NCI-H1694 (cell line): ENCODE measurements around the gene ABCF2.

Source experiments
- DNase-seq: peaks from one replicate; lab custom pipeline; 2025; lab: John Stamatoyannopoulos, UW

The ABCF2 gene

DNA sequence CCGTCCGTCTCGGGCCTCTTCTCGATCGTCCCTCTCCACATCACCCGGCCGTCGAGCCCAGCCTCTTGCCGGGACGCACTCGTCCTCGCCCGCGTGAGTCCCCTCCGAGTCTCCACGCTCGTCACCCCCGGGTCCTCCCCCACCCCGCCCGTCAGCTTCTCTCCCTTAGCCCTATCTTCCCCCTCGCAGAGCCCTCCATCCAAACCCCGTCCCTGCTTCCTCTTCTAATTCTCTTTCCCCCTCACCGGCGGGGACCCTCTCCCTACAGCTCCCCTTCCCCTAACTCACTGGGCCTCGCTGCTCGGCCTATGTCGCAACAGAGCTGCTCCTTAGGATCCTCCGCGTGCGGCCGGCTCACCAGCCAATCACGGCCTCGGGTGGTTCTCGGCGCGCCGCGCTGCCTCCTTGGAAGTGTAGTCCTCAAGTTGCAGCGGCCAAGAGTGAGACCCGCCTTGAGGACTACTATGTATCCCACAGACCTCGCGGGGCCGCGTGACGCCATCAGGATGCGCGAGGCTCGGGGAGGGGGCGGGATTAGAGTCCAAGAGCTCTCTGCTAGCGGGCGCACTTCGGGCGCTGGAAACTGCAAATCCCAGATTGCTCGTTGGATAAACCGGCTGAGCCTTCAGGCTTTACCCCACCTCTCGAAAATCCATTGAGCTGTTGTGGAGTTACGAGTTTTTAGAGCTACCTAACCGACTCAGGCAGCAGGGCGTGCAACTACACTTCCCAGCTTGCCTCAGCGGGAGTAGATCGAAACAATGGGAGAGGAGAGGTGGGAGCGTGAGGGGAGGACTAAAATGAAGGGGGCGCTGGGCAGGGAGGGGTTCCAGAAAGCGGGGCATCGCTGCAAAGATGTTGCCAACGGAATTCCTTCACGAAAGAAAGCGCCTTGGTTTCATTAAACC lies at the start of gene ABCF2:
Gene ABCF2, minus strand, starts transcription at position 331 of the 908 bp plus-strand sequence. CDS start 747 bp downstream, outside the sequence.
- peak; percentile 98 for DNase-seq

DNA sequence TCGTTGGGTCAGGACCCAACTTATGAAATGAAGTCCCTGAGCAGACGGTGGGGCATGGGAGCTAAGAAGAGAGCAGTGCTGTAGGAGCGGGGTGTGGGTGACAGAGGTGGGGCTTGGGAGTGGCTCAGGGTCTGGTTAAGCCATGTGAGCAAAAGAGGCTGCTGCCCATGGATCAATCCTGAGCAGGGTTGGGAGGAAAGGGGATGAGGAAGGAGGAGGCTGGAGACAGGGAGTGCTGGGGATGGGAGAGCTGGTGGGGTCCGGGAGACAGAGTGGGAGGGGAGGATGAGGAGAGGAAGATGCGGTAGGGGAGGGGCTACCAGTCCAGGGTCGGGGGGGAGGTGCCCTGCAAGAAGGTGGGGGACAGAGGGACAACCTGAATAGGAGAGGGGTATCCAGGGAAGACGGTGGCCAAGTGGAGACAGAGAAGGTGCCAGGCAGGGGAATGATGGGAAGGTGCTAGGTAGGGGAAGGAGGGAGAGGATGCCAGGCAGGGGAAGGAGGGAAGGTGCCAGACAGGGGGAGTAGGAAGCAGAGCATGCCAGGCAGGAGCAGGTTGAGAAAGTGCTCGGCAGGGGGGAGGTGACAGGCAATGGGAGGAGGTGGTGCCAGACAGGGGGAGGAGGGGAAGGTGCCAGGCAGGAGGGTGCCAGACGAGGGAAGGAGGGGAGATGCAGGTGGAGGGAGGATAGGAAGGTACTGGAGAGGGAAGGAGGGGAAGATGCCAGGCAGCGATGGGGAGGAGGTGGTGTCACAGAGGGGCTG lies 49.0 kb upstream of the ABCF2 start:
- no peak for DNase-seq

DNA sequence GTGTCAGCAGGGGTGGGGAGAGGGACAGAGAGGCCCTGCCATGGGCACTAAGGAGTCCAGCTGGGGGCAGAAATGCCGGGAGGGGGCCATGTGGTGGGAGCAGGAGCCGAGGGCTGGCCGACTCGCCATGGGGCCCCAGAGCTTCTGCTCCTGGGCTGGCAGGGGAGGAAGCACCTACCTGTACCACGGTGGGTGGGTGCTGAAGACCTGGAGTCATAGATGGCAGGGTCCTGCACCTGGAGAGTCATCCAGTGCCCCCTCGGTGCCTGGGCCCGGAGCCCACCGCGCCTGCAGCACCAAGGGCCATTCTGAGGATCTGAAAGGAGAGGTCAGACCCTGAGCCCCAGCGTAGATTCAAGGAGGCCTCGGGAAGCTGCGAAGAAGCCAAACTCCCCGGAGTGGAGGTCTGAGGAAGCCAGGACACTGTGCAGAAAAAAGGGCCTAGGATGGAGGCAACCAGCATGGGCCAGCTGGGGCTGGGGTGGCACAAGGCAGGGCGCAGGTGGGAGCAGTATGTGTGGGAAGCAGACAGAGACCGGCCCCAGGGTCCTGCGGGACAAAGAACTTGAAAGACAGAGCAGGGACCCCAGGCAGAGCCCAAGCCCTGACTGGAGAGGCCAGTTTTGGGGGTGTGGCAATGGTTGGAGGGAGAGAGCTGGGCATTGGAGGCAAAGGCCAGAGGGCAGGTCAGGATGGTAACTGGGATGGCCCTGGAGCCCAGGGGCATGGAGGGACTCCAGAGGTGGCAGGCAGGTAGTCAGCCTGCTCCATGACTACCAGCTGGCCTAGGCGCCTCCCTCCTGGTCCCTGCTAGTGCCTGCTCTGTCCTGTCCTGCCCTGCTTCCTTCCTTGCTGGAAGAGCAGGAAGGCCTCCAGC lies 48.2 kb upstream of the ABCF2 start:
- no peak for DNase-seq

DNA sequence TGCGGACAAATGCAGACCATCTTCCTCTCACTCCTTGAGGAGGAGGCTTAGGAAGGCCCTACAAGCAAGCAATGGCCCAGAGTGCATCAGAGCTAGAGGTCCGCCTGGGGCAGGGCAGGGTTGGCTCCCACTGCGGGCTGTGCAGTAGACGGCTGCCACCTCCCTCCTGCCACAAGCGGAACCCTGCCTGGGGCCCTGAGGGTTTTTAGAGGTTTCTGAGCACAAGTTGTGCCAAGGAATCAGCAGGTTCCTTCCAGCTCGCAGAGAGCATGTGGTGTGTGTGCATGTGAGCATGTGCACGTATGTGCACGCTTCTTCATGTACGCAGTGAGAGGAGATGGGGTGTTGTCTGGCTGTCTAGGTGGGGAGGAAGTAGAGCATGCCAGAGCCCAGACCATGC lies 47.4 kb upstream of the ABCF2 start:
- no peak for DNase-seq

DNA sequence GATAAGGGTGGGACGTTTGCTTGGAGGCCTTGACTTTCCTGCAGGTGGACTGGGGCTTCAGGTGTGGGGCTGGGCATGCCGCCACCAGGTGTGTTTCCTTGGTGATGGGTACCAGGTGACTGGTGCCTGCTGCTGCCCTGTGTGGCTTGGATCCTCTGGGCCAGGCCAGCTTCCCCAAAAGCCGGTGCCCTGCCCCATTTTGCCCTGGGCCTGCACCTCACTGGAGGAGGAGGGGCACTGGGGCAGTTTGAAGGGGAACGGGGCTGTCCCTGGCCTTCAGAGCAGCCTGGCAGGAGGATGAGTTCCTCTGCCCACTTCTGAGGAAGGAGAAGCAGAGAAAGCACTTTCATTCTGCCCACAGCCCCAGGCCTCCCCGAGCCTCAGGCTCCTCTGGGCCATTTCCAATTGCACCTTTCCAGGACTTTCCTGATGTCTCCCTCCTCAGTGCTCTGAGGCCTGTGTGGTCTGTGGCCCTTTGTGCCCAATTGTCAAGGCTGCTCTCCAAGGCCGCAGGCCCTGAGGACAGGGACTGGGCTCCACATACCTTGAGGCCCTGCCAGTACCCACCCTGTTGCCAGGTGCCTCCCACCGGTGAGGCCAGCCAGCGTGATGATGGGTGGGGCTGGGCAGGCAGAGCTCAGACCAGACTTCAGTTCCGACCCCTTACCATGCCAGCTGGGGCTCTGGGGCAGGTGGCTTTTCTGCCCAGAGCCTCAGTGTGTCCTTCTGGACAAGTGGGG lies 46.8 kb upstream of the ABCF2 start:
- DNase-seq = no peak

DNA sequence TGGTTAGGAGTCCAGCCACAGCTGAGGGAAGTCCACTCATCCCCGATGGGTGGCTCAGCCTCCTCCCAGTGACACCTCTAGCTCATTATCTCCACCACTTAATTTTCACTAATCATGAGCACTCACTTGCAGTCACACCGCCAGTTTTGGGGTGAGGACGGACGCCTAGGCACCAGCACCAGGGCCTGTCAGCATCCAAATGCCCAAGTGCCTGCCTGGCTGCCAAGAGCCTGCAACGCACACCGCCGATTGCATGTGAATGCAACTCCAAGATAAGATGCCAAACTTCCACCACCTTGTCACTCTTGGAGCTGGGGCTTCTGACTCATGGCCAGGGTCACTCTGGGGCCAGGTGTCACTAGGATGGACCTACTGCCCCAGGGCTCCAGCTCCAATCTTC lies 45.9 kb upstream of the ABCF2 start:
- DNase-seq = no peak

DNA sequence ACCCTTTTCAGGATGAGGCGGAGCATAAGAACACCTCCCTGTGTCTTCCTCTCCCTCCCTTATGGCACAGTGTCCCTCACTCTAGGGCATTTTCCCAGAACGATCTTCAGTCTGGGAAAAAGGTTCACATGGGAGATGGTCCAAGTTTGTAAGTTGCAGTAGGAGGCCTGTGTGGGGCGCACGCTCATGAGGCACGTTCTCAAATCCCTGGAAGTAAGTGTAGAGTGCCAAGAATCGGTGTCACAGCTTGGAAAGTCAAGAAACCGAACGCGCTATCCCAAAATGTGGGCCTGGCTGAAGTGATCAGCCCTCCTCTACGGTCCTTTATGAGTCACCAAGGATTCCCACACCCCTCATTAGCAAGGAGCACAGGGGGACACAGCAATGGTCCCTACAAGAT lies 45.4 kb upstream of the ABCF2 start:
- no peak for DNase-seq

DNA sequence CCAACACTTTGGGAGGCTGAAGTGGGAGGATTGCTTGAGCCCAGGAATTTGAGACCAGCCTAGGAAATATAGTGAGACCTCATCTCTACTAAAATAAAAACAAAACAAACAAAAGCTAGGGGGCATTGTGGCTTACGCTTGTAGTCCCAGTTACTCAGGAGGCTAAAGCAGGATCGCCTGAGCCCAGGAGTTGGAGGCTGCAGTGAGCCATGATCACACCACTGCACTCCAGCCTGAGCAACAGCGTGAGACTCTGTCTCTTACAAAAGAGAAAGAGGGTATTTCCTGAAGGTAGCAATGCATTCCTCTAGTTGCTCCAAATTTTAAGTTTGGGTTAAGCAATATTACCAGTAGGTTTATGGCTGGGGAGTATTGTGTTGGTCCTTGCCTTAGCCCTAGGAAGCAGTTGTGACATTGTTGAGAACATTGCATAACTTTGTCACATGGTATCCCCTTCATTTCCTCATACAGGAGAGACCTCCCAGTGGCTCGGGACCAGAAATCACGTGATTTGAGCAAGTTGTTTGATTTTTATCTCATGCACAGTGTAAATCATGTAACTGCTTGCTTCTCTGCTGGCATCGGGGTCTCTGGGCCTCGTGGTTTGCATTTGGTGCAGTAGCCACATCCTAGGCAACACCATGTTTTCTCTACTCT lies 44.8 kb upstream of the ABCF2 start:
- DNase-seq = no peak

DNA sequence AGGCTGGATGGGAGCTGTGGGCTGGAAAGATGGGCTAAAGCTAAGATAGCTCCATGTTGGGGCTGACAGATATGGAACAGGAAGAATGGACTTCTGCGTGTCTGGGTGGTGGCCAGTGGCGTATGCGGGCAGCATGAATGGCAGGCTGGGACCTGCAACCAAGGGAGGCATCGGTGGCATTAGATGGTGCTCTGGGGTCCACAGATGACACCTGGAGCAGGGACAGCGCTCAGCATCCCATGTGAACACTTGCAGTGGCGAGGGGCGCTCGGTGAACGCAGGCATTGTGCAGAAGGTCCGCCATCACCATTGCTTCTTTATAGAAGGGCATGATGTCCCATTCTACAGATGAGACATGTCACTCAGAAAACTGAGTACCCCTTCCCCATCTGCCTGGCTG lies 42.5 kb upstream of the ABCF2 start:
- DNase-seq = no peak

DNA sequence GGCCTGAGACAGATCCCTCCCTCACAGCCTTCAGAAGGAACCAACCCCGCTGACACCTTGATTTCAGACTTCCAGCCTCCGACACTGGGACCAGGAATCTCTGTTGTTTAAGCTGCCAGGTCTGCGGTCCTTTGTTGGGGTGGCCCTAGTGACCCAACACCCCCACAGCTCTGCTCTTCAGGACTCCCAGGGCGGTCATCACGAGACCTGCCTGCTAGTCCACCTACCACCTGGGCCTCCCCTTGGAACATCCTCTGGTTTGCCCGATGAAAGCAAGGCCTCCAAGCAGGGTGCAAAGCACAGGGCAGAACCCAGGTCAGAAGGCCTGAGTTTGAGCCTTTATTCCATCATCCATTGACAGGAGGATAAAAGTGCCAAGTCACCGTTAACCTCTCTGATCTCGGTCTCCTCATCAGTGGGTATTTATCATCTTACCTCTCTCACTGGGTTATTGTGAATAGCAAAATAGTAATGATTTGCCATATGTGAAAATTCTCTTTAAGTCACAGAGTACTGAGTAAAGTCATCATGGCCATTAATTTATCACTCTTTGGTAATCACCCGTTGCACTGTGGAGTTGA lies 38.4 kb upstream of the ABCF2 start:
- no peak for DNase-seq

DNA sequence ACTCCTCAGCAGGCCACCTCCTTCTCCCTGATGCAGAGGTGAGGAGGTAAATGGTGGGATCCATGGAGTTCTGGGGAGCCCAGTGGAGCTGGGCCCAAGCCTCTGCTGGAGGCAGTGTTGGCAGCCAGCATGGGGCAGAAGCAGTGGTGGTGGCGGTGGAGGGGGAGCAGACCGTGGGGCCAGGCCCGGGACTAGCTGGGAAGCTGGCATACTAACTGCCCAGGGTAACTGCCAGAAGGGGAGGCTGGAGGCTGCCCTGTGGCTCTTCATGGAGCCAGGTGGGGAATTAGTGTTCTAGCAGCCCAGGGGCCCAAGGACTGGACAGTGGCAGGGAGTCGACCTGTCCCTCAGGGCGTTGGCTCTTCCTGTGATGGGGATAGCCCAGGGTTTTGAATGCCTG lies 37.6 kb upstream of the ABCF2 start:
- no peak for DNase-seq

DNA sequence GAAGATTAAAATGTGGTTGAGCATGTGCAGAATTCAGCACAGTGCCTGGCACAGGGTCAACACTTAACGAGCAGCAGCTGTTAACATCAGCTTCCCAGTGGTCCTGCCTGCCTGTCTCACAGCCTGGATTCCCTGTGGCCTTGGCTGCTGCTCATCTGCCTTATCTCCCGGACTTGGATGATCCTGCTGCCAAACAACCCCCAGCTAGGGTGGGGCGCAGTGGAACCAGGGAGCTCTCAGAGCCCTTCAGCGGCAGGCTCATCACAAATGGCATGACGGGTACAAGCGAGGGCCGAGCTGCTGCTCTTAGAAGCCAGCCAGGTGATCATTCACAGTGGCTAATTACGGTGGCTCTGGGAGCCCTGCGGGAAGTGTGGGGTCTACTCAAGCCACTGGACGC lies 34.5 kb upstream of the ABCF2 start:
- no peak for DNase-seq

DNA sequence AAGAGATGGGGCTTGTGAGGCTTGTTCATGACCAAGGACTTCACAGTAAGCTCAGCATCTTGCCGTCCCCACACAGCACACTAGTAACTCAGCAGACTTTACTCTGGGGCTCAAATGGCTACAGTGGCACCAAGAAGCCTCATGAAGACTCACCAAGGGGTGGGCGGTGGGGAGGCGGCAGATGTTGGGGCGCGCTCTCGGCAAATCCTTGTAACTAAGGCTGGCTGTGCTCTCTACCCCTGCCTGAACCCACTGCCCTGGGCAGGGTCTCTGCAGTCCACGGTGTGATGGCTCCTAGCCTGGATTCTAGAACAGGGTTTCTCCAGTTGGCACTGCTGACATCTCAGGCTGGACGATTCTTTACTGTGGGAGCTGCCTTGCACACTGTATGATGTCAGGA lies 33.9 kb upstream of the ABCF2 start:
- DNase-seq = no peak

DNA sequence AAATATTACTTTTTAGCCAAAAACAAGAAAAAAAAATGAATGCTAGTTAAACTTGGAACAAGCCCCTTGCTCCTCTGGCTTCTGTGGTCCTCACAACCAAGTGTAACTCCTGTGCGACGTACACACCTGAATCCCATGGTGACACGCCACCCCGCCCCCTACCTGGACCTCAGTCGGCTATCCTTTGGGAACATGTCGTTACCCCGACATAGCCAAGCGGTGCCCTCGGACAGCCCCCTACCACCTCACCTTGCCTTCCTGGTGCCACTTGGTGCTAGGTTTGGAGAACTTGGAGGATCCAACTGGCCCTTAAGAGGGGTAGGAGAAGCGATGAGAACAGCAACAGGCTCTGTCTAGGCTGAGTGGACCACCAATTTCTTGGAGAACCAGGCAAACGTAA lies 33.5 kb upstream of the ABCF2 start:
- DNase-seq = no peak

DNA sequence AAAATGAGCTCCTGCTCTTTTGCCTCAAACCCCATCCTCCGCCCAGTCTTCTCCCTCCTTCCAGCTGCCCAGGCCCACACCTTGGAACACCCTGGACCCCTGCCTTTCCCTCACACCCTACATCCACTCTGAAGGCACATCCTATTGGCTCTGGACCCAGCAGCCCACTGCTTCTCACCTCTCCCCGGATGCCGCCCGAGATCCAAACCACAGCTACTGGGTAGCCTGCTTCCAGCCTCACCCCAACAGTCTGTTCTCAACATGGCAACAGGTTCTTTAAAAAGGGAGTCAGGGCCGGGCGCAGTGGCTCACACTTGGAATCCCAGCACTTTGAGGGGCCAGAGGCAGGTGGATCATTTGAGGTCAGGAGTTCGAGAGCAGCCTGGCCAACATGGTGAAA lies 31.0 kb upstream of the ABCF2 start:
- DNase-seq = no peak

DNA sequence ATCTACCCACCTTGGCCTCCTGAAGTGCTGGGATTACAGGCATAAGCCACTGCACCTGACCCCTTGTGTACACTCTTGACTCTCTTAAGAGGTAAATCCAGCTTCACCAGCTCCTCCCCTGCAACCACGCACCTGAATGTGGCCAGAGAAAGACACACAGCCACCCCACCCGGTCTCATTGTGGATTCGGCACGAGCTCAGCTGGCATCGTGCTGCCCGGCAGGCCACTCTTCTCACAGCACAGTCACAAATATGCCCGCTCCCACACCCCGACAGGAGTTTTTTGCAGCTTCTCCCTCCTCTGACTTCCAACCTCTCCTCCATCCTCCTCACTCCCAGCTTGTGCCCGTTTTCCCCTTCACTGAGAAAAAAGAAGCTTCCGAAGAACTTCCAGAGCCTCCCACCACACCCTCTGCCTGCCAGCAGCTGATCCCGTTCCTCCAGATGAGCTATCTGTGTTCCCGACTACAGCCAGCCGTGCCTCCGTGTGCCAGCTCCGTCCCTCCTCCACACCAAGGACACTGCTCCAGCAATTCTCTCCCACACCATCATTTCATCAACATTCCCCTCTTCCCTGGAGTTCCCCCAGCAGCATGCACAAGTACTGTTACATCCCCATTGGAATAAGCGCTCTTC lies 29.5 kb upstream of the ABCF2 start:
- no peak for DNase-seq

DNA sequence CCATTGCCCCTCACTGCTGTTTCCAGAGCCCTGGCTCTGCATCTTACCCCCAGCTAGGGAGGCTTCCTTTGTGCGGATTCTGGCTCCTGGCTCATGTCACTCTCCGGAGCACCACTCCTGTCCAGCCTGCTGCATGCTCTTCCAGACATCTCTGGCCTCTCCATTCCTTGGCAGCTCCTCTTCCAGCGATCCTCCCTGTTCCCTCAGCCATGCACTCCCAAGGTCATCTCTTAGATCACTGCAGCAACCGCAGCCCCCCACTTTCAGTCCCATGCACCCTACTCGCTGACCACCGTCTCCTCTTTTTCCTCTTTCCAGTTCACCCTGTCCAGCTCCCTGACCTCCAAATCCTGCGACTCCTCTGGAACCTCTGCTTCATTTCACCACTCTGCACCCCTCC lies 28.4 kb upstream of the ABCF2 start:
- DNase-seq = no peak

DNA sequence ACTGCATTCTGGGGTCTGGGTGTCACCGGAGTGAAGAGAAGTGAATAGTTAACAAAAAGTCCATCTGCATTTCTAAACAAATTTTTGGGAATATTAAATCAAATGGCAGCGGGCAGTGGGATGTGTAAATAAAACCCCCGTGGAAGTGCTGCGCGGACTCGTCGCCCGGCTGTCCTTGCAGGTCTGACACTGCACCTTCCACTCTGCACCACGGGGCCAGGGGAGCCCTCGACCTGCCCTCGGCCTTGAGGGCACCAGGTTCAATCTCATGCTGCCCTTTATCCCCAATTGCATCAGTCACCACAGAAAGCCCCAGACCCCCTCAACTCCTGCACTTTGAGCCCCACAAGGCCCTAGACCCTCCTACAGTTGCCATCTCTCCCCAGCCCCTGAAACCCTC lies 27.8 kb upstream of the ABCF2 start:
- no peak for DNase-seq

DNA sequence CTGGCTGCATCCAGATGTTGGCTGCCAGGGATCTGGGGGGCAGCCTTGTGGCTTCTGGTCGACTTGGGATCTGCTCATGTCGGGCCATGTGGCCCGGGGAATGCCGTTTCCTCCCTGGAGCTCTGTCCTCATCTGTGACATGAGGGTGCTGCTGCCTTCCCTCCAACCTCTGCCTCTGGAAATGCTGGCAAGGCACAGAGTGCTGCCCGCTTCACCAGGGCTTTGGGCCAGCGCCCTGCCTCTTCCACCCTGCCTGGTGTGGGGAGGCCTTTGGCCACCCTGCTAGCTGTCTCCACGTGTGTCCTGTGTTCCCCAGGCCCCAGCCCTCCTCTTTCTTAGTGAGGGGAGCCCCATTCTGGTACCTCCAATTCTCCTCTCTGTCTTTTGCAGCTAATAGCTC lies 27.3 kb upstream of the ABCF2 start:
- DNase-seq = no peak
